Right cardiac atrium (tissue), 5 donors: ENCODE data around the gene CDA. TPM values are rescaled to one million over a fixed set of nuclear protein-coding genes. Genes with fewer than 3 reads are reported as not detected.

Experiments used
- ATAC-seq, 2 donors: fragments of 200-7000 bp; cut with Tn5 transposase; one replicate each; pipeline versions ENCODE4 v1.8.0 to v1.9.1; 2020; ENCODE audit warnings: moderate library complexity in 2 of 2, mild to moderate bottlenecking in 1 of 2
- DNase-seq, 3 donors: peaks; one replicate each; pipeline ENCODE4 v3.0.0-alpha.2; 2020
- H3K27ac ChIP-seq: one replicate; pipeline ENCODE4 v1.5.1; 2013; ENCODE audit warnings: mild to moderate bottlenecking, low read length, control low read depth, moderate library complexity
- H3K27me3 ChIP-seq: one replicate; pipeline ENCODE4 v1.6.1; 2013; ENCODE audit not compliant: control insufficient read depth, insufficient read depth
- H3K4me1 ChIP-seq: one replicate; pipeline ENCODE4 v1.6.1; 2013; ENCODE audit warnings: low read length; ENCODE audit not compliant: control insufficient read depth, insufficient read depth
- H3K4me3 ChIP-seq: one replicate; pipeline ENCODE4 v1.5.1; 2013; ENCODE audit warnings: low read length, control low read depth
- H3K9me3 ChIP-seq: one replicate; pipeline ENCODE4 v1.6.1; 2013; ENCODE audit warnings: low read length; ENCODE audit not compliant: control insufficient read depth
- WGBS: extraction: QIAGEN DNeasy Blood & Tissue Kit; methylation state at CpG from one replicate; pipeline ENCODE4 v1.1.7; 2013; 5-methylcytosine and 5-hydroxymethylcytosine counted together
- intact Hi-C, 4 donors: fragments of 100-400 bp; cut with DNase I; formaldehyde crosslinking; loops; one replicate each; pipeline versions ENCODE4 v1.11.0 to v1.14.0; 2022 to 2023
- polyA plus RNA-seq: library from polyadenylated mRNA; stranded (reverse); fragments of 200-250 nt; gene quantifications from one replicate; pipeline ENCODE4 v1.2.3, GENCODE V29; 2013
- total RNA-seq, 4 donors: library from RNA; stranded (reverse); fragmentation: NEBNext Ultra II Directional; extraction: Animal tissue kit (Norgen Biotek cat#: 25700); gene quantifications; one replicate each; pipeline ENCODE4 v1.2.1, GENCODE V29; 2021
- donor health status: healthy with polysubstance abuse.
- donor health status: DM: no; HTN: yes; CAD: no.
- donor health status: DM: no; HTN: no; CAD: no.
- donor health status: DM: no; HTN: yes; CAD: no; lungs with severe emphysema.
- donor health status: DM: yes; HTN: yes; CAD: no.

CDA gene
- total and polyA plus RNA-seq, 5 donors = 2.2 to 6.7 (median 2.5) TPM

DNA sequence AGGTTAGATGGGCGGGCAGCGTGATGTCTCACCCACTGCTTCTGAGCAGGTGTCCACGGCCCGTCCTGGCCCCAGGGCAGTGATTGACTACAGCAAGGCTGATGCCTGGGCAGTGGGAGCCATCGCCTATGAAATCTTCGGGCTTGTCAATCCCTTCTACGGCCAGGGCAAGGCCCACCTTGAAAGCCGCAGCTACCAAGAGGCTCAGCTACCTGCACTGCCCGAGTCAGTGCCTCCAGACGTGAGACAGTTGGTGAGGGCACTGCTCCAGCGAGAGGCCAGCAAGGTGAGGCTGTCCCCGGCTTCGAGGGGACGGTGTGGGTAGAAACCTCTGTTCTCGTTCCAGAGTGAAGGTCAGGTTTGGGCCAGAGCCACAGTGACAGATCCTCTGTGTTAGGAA is 60.0 kb downstream of the CDA start:
- no peak for ATAC-seq
- H3K9me3 ChIP-seq = no peaks in the 10 kb centered on the region

DNA sequence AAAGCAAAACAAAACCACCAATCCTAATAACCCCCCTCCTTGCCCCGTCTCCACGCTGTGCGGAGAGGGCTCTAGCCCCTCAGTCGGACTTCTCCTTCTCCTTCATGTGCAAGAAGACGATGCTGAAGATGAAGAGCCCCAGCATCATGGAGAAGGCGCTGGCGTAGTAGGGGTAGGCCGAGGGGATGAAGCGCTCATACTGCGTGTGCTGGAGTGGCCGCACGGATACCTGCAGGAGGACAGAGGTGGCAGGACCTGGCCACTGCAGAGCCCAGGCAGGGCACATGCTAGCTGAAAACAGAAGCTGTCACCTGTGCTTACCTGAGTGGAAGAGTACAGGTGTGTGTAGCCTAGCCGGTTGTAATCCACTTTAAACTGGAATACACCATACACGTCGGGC is 63.4 kb downstream of the CDA start:
- intact Hi-C loops = no loop called here
- DNase-seq (no peak), ATAC-seq (no peak)
- Histone ChIP-seq H3K9me3 (no peaks in the 10 kb centered on the region), H3K27me3 (no peaks in the 10 kb centered on the region), H3K27ac (no peak overlapping the region), H3K4me3 (no peak overlapping the region), H3K4me1 (no peaks in the 10 kb centered on the region)
- 93% methylated on average over 15 of the region's 15 CpGs for WGBS

More for the DNA sequence above, 60.0 kb downstream of the CDA start:
- no peaks in the 10 kb centered on the region for H3K27me3 ChIP-seq
- H3K27ac ChIP-seq = no peak overlapping the region
- H3K4me1 ChIP-seq = no peaks in the 10 kb centered on the region
- no peak overlapping the region for H3K4me3 ChIP-seq
- 94% methylated on average over 15 of the region's 15 CpGs for WGBS
- DNase-seq = no peak
- intact Hi-C loops = no loop called here

GRCh38 chr1:20654104-20654690 is 65.3 kb downstream of the CDA start:
- WGBS = 69% methylated on average over 20 of the region's 20 CpGs
- Histone ChIP-seq H3K9me3 (no peaks in the 10 kb centered on the region), H3K4me1 (no peaks in the 10 kb centered on the region), H3K4me3 (no peak overlapping the region), H3K27ac (no peak overlapping the region), H3K27me3 (no peaks in the 10 kb centered on the region)
- peak; percentile 16 to 19 for ATAC-seq
- intact Hi-C loops = no loop called here
- DNase-seq = peak in 2 of 3 donors; percentile 49 to 69

- WGBS = 88% methylated on average over 12 of the region's 12 CpGs
- no peak overlapping the region for H3K27ac ChIP-seq
- no peak overlapping the region for H3K4me3 ChIP-seq
- H3K9me3 ChIP-seq = no peaks in the 10 kb centered on the region
- H3K27me3 ChIP-seq = no peaks in the 10 kb centered on the region
- peak in 1 of 3 donors; percentile 59 for DNase-seq
- ATAC-seq = no peak
- intact Hi-C loops = no loop called here
- H3K4me1 ChIP-seq = no peaks in the 10 kb centered on the region
Measured at GRCh38 chr1:20657024-20657423, 68.1 kb downstream of the CDA start.

DNA sequence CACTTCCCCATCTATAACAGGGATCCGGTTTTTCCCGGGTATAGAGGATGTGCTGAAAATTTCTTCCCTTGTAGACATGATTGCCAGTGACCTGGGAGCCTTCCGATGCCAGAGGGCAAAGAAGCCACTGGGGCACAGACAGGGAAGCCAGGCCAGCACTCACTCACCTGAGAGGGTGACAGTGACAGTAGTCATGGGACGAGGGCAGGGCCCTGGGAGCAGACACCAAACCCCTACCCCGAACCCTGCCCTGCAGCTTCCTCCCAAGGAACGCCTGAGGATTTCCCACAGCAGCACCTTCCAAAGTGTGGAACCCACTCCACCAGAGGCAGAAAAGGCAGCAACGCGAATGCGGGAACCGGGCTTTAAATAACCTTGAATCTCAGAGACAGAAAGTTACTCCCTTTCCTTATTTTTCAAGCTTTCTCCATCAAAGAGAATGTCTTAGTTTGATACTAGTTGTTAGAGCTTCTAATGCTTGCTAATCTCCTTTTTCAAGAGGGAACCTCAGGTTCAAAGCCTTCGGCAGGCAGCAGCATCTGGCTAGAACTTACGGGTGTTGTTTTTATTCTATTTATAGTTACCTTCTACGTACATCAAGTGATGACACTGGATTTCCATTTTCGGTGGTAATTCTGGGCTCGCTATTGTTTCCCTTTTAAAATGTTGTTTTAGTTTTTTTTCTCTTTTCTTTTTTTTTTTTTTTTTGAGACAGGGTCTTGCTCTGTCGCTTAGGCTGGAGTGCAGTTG is 69.4 kb downstream of the CDA start:
- no peaks in the 10 kb centered on the region for H3K4me1 ChIP-seq

DNA sequence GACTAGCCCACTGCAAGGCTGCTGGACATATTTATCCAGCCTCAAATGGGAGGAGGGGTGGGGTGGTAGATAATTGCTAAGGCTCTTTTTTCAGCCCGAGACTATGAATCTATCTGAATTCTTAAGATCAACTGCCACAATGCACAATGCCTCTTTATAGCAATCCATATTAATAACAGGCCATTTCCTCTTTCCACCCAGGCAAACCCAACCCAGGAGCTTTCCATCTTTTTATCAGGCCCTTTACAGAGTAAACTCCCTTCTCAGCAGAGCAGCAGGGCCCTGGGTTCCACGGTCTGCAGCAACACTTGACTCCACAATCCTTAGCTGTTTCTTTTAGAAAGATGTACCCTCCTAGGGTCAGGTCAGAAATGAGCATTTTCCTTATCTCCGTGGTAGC is 71.5 kb downstream of the CDA start:
- H3K27ac ChIP-seq = no peak overlapping the region
- DNase-seq = peak in 1 of 3 donors; percentile 21
- H3K4me3 ChIP-seq = peak overlapping the region; percentile 75
- intact Hi-C loops = no loop called here
- no peaks in the 10 kb centered on the region for H3K4me1 ChIP-seq
- ATAC-seq = no peak
- H3K9me3 ChIP-seq = no peaks in the 10 kb centered on the region
- 16% methylated on average over 3 of the region's 3 CpGs for WGBS
- no peaks in the 10 kb centered on the region for H3K27me3 ChIP-seq

More for the DNA sequence above, 69.4 kb downstream of the CDA start:
- intact Hi-C loops = no loop called here
- Histone ChIP-seq H3K27ac (peak overlapping the region; percentile 8), H3K9me3 (no peaks in the 10 kb centered on the region), H3K4me3 (no peak overlapping the region), H3K27me3 (no peaks in the 10 kb centered on the region)
- no peak for ATAC-seq
- peak in 1 of 3 donors; percentile 25 for DNase-seq
- WGBS = 71% methylated on average over 16 of the region's 16 CpGs

- intact Hi-C loops = no loop called here
- ATAC-seq (peak in 1 of 2 donors; percentile 1), DNase-seq (no peak)
- H3K4me1 ChIP-seq = no peaks in the 10 kb centered on the region
- H3K27me3 ChIP-seq = no peaks in the 10 kb centered on the region
- no peaks in the 10 kb centered on the region for H3K9me3 ChIP-seq
- WGBS = 2% methylated on average over 20 of the region's 20 CpGs
- peak overlapping the region; percentile 75 for H3K4me3 ChIP-seq
- peak overlapping the region; percentile 19 for H3K27ac ChIP-seq
Measured at GRCh38 chr1:20660847-20661206, 71.9 kb downstream of the CDA start.

- H3K27me3 ChIP-seq = no peaks in the 10 kb centered on the region
- H3K4me1 ChIP-seq = no peaks in the 10 kb centered on the region
- H3K4me3 ChIP-seq = peak within 1 kb of the TSS; percentile 75
- WGBS = 1% methylated on average over 58 of the region's 58 CpGs
- H3K27ac ChIP-seq = peak within 1 kb of the TSS; percentile 94
- intact Hi-C loops = no loop called here
- DNase-seq (peak; percentile 98), ATAC-seq (peak; percentile 96 to 98)
- H3K9me3 ChIP-seq = no peaks in the 10 kb centered on the region
Measured at GRCh38 chr1:20661207-20662109, 72.6 kb downstream of the CDA start, which contains the start of gene DDOST. TSS of gene DDOST (minus strand) at chr1:20661369. CDS start at chr1:20661350, 19 bp downstream.

DNA sequence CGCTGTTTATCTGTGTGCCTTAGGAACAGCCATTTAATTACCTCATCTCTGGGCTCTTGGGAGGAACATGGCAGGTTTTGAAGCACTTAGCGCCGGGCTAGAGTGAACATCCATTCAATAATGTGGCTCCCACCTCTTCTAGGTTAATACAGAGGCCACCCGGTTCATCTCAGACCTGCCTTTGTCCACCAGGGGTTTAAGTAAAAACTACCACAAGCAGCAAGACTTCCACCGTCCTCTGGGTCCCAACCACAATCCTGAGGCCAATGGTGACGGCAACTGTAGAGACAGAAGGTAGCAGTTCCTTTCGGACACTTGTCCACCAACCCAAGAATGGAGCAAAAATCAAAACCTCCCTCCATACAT is 73.2 kb downstream of the CDA start:
- no peaks in the 10 kb centered on the region for H3K9me3 ChIP-seq
- 52% methylated on average over 7 of the region's 7 CpGs for WGBS
- no peaks in the 10 kb centered on the region for H3K4me1 ChIP-seq
- intact Hi-C loops = no loop called here
- peak overlapping the region; percentile 94 for H3K27ac ChIP-seq
- peak overlapping the region; percentile 52 for H3K4me3 ChIP-seq
- H3K27me3 ChIP-seq = no peaks in the 10 kb centered on the region
- ATAC-seq (no peak), DNase-seq (no peak)

GRCh38 chr1:20663365-20663764 is 74.5 kb downstream of the CDA start:
- no peak overlapping the region for H3K4me3 ChIP-seq
- no peaks in the 10 kb centered on the region for H3K9me3 ChIP-seq
- DNase-seq (no peak), ATAC-seq (no peak)
- 89% methylated on average over 1 of the region's 1 CpG for WGBS
- intact Hi-C loops = no loop called here
- no peaks in the 10 kb centered on the region for H3K4me1 ChIP-seq
- no peak overlapping the region for H3K27ac ChIP-seq
- H3K27me3 ChIP-seq = no peaks in the 10 kb centered on the region
